Peyer's patch (tissue), 4 donors: Measurements from ENCODE around the gene UBE2D2. TPM values are rescaled to one million over a fixed set of nuclear protein-coding genes. Genes with fewer than 3 reads are reported as not detected.
A peak's percentile ranks its signal among the peaks of the same experiment; 100 is the strongest.
"Not testable (repeated sequence)": the region's sequence is repeated elsewhere in the genome, so short reads cannot be mapped to it uniquely, and the experiment has no call there.

ENCODE experiments used
- DNase-seq, 3 donors: peaks; one replicate each; pipeline ENCODE4 v3.0.0-alpha.2; 2017 to 2019
- H3K27ac ChIP-seq, 4 donors: fragments of 200-600 bp; sonication (generic); one replicate each; pipeline ENCODE4 v1.5.1; 2016 to 2019
- H3K27me3 ChIP-seq, 2 donors: fragments of 200-600 bp; sonication (generic); one replicate each; pipeline ENCODE4 v1.5.1; 2019
- H3K36me3 ChIP-seq, 3 donors: fragments of 200-600 bp; sonication (generic); one replicate each; pipeline ENCODE4 v1.5.1; 2016 to 2019
- H3K4me1 ChIP-seq, 4 donors: fragments of 200-600 bp; sonication (generic); one replicate each; pipeline ENCODE4 v1.5.1; 2016 to 2019
- H3K4me3 ChIP-seq, 4 donors: fragments of 200-600 bp; sonication (generic); 1 replicate in 3 of 4; 2 replicates in 1 of 4; pipeline ENCODE4 v1.5.1; 2016 to 2019; ENCODE audit warnings: mild to moderate bottlenecking in 1 of 4
- H3K9me3 ChIP-seq, 4 donors: fragments of 200-600 bp; sonication (generic); one replicate each; pipeline ENCODE4 v1.5.1; 2016 to 2019; ENCODE audit warnings: mild to moderate bottlenecking in 1 of 4
- POLR2A ChIP-seq, 2 donors: fragments of 450-650 bp; IDR thresholded peaks; one replicate each; pipeline ENCODE4 v1.5.1; 2017; ENCODE audit warnings: antibody characterized with exemption in 2 of 2, mild to moderate bottlenecking in 2 of 2, moderate library complexity in 2 of 2
- total RNA-seq, 4 donors: library from RNA; depleted of rRNA; stranded (reverse); fragments of >200 nt; gene quantifications; one replicate each; pipeline ENCODE4 v1.1.0, GENCODE V29; 2016
- TF ChIP-seq, protein P1 (sequence below), 6 experiments: fragments of 450-650 bp in 4 of 6; fragments of 200-600 bp in 2 of 6; sonication (generic) in 1 of 6; IDR thresholded peaks; one replicate each; pipeline ENCODE4 v1.5.1; 2017 to 2019; ENCODE audit warnings: antibody characterized with exemption in 6 of 6, mild to moderate bottlenecking in 3 of 6, moderate library complexity in 1 of 6

UBE2D2 gene
- total RNA-seq, 4 donors from 2014 or later = 60.2 to 87.9 (median 70.2) TPM

DNA sequence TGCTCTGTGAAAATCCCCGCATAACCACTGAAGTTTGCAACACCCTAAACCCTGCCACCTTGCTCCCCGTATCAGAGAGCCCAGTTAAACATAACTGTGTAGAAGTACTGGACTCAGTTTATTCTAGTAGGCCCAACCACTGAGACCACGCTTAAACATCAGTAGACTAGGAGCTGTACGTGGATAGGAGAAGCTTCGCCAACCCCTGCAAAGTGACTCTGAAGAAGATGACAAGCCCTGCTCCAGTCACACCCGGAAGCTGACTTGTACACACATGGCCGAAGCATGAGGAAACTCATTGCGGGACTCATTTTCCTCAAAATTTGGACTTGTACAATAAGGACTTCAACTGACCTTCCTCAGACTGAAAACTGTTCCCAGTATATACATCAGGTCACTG lies 32.4 kb upstream of the UBE2D2 start:
- DNase-seq, H3K4me1 ChIP-seq, H3K4me3 ChIP-seq, H3K27ac ChIP-seq, H3K36me3 ChIP-seq, H3K9me3 ChIP-seq, H3K27me3 ChIP-seq: not testable (repeated sequence)

GRCh38 chr5:139530079-139530478 lies 31.1 kb upstream of the UBE2D2 start:
- not testable (repeated sequence) for H3K4me3 ChIP-seq, DNase-seq, H3K27me3 ChIP-seq, H3K4me1 ChIP-seq, H3K27ac ChIP-seq, H3K9me3 ChIP-seq, H3K36me3 ChIP-seq

DNA sequence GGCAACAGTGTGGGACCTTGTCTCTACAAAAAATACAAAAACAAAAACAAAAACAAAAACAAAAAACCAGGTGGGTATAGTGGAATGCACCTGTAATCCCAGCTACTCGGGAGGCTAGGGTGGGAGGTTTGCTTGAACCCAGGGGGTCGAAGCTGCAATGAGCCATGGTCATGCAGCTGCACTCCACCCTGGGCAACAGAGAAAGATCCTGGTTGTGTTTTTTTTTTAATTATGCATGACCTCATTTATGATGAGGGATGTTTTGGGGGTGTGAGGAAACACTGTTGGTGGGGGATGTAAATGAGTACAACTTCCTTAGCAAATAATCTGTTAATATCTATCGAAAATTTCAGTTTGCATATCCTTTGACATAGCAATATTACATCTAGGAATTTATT lies 29.4 kb upstream of the UBE2D2 start:
- H3K4me3 ChIP-seq = no peak overlapping the region
- no peak for DNase-seq
- H3K4me1 ChIP-seq = no peaks in the 10 kb centered on the region
- H3K36me3 ChIP-seq = no peaks in the 10 kb centered on the region
- H3K27ac ChIP-seq = no peak overlapping the region
- H3K9me3 ChIP-seq = no peaks in the 10 kb centered on the region
- no peak for TF ChIP-seq POLR2A (IDR thresholded peaks at IDR 0.05)
- TF ChIP-seq, protein P1, sequence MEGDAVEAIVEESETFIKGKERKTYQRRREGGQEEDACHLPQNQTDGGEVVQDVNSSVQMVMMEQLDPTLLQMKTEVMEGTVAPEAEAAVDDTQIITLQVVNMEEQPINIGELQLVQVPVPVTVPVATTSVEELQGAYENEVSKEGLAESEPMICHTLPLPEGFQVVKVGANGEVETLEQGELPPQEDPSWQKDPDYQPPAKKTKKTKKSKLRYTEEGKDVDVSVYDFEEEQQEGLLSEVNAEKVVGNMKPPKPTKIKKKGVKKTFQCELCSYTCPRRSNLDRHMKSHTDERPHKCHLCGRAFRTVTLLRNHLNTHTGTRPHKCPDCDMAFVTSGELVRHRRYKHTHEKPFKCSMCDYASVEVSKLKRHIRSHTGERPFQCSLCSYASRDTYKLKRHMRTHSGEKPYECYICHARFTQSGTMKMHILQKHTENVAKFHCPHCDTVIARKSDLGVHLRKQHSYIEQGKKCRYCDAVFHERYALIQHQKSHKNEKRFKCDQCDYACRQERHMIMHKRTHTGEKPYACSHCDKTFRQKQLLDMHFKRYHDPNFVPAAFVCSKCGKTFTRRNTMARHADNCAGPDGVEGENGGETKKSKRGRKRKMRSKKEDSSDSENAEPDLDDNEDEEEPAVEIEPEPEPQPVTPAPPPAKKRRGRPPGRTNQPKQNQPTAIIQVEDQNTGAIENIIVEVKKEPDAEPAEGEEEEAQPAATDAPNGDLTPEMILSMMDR (IDR thresholded peaks at IDR 0.05) = no peak
- no peaks in the 10 kb centered on the region for H3K27me3 ChIP-seq

GRCh38 chr5:139543423-139543991 lies 17.6 kb upstream of the UBE2D2 start:
- H3K9me3 ChIP-seq = no peaks in the 10 kb centered on the region
- H3K27me3 ChIP-seq = no peaks in the 10 kb centered on the region
- H3K4me1 ChIP-seq = peaks cover 0 to 8% (median 0%) of the 10 kb centered on the region in 4 donors
- H3K4me3 ChIP-seq = peak overlapping the region; percentile 20 to 41 (median 30)
- H3K36me3 ChIP-seq = no peaks in the 10 kb centered on the region
- peak overlapping the region in 3 of 4 donors; percentile 30 to 68 (median 45) for H3K27ac ChIP-seq
- peak; percentile 73 to 88 (median 79) for DNase-seq
- no peak for TF ChIP-seq POLR2A (IDR thresholded peaks at IDR 0.05)
- TF ChIP-seq, protein P1 (IDR thresholded peaks at IDR 0.05) = peak in 3 of 6 experiments; percentile 16 to 34 (median 34)

- H3K27me3 ChIP-seq, H3K36me3 ChIP-seq, H3K4me1 ChIP-seq, DNase-seq, H3K9me3 ChIP-seq, H3K4me3 ChIP-seq, H3K27ac ChIP-seq: not testable (repeated sequence)
Measured at GRCh38 chr5:139546593-139546992, 14.5 kb upstream of the UBE2D2 start.

DNA sequence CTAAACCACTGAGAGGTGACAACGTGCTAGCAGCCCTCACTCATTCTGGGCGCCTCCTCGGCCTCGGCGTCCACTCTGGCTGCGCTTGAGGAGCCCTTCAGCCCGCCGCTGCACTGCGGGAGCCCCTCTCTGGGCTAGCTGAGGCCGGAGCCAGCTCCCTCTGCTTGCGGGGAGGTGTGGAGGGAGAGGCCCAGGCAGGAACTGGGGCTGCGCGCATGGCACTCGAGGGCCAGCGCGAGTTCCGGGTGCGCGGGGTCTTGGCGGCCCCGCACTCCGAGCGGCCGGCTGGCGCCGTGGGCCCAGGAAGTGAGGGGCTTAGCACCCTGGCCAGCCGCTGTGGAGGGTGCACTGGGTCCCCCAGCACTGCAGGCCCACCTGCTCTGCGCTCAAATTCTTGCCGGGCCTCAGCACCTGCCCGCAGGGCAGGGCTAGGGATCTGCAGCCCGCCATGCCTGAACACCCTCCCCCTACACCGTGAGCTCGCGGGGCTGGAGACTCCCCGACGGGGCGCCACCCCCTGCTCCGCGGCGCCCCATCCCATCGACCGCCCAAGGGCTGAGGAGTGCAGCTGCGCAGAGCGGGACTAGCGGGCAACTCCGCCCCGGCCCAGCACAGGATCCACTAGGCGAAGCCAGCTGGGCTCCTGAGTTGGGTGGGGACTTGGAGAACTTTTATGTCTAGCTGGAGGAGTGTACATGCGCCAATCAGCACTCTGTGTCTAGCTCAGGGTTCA lies 11.8 kb upstream of the UBE2D2 start:
- no peaks in the 10 kb centered on the region for H3K36me3 ChIP-seq
- peak in 1 of 3 donors; percentile 39 for DNase-seq
- no peak for TF ChIP-seq POLR2A (IDR thresholded peaks at IDR 0.05)
- TF ChIP-seq, protein P1 (IDR thresholded peaks at IDR 0.05) = no peak
- no peaks in the 10 kb centered on the region for H3K4me1 ChIP-seq
- no peak overlapping the region for H3K4me3 ChIP-seq
- H3K9me3 ChIP-seq = no peaks in the 10 kb centered on the region
- H3K27me3 ChIP-seq = no peaks in the 10 kb centered on the region
- H3K27ac ChIP-seq = no peak overlapping the region

DNA sequence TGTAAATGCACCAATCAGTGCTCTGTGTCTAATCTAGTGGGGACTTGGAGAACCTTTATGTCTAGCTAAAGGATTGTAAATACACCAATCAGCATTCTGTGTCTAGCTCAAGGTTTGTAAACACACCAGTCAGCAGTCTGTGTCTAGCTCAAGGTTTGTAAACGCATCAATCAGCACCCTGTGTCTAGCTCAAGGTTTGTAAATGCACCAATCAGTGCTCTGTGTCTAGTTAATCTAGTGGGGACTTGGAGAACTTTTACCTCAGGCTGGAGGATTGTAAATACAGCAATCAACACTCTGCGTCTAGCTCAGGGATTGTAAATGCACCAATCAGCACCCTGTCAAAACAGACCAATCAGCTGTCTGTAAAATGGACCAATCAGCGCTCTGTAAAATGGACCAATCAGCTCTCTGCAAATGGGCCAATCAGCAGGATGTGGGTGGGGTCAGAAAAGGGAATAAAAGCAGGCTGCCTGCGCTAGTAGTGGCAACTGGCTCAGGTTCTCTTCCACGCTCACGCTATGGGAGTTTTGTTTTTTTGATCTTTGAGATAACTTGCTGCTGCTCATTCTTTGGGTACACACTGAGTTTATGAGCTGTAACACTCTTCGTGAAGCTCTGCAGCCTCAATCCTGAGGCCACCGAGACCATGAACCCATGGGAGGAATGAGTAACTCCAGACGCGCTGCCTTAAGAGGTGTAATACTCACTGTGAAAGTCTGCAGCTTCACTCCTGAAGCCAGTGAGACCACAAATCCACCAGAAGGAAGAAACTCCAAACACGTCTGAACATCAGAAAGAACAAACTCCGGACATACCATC lies 10.9 kb upstream of the UBE2D2 start:
- not testable (repeated sequence) for H3K27me3 ChIP-seq, DNase-seq, H3K4me3 ChIP-seq, H3K36me3 ChIP-seq, H3K4me1 ChIP-seq, H3K27ac ChIP-seq, H3K9me3 ChIP-seq
